BLaER1 treated with 17β-estradiol and CSF1 and Interleukin-3, amounts not matched to agents 10 nM and 100 nM (cell line): ENCODE results near the gene ARMS2.

Experiments
- H3K27ac ChIP-seq, 11 experiments: shearing (Covaris generic); formaldehyde crosslinking; 2 replicates each; pipeline ENCODE4 v1.8.1; 2022
- H3K27me3 ChIP-seq, 11 experiments: shearing (Covaris generic); formaldehyde crosslinking; 2 replicates each; pipeline ENCODE4 v1.8.1; 2022
- H3K36me3 ChIP-seq, 11 experiments: shearing (Covaris generic); formaldehyde crosslinking; 2 replicates each; pipeline ENCODE4 v1.8.1; 2022
- H3K4me1 ChIP-seq, 10 experiments: shearing (Covaris generic); formaldehyde crosslinking; 2 replicates each; pipeline ENCODE4 v1.8.1; 2022
- H3K4me2 ChIP-seq, 11 experiments: shearing (Covaris generic); formaldehyde crosslinking; 2 replicates each; pipeline ENCODE4 v1.8.1; 2022
- H3K4me3 ChIP-seq, 10 experiments: shearing (Covaris generic); formaldehyde crosslinking; 2 replicates each; pipeline ENCODE4 v1.8.1; 2022
- H3K9ac ChIP-seq, 11 experiments: shearing (Covaris generic); formaldehyde crosslinking; 2 replicates each; pipeline ENCODE4 v1.8.1; 2022
- H3K9me3 ChIP-seq, 11 experiments: shearing (Covaris generic); formaldehyde crosslinking; replicated peaks in 1 of 11; 2 replicates each; pipeline ENCODE4 v1.8.1; 2022
- H4K20me1 ChIP-seq, 11 experiments: shearing (Covaris generic); formaldehyde crosslinking; 2 replicates each; pipeline ENCODE4 v1.8.1; 2022
- Cebpa-rat ChIP-seq, 11 experiments: shearing (Covaris generic); IDR thresholded peaks; 2 replicates each; pipeline ENCODE4 v1.8.1; 2022

Gene ARMS2

GRCh38 chr10:122421742-122422141, 32.7 kb upstream of the ARMS2 start:
- peaks cover 8 to 21% (median 16%) of the 10 kb centered on the region in 10 experiments for H3K4me1 ChIP-seq
- H3K36me3 ChIP-seq, result peaks cover 0 to 15% (median 0%) of the 10 kb centered on the region in 11 experiments; a peak in 3 of 22 replicates
- no peak for TF ChIP-seq Cebpa-rat (IDR thresholded peaks at IDR 0.05)
- peaks cover 0 to 3% (median 0%) of the 10 kb centered on the region in 11 experiments; a peak in 1 of 22 replicates for H4K20me1 ChIP-seq
- no peak overlapping the region for H3K4me3 ChIP-seq
- no peak overlapping the region for H3K9ac ChIP-seq
- H3K9me3 ChIP-seq, result no peaks in the 10 kb centered on the region
- no peak overlapping the region for H3K4me2 ChIP-seq
- H3K27ac ChIP-seq, result no peak overlapping the region
- H3K27me3 ChIP-seq, result peaks cover 0 to 14% (median 0%) of the 10 kb centered on the region in 11 experiments; a peak in 5 of 22 replicates

DNA sequence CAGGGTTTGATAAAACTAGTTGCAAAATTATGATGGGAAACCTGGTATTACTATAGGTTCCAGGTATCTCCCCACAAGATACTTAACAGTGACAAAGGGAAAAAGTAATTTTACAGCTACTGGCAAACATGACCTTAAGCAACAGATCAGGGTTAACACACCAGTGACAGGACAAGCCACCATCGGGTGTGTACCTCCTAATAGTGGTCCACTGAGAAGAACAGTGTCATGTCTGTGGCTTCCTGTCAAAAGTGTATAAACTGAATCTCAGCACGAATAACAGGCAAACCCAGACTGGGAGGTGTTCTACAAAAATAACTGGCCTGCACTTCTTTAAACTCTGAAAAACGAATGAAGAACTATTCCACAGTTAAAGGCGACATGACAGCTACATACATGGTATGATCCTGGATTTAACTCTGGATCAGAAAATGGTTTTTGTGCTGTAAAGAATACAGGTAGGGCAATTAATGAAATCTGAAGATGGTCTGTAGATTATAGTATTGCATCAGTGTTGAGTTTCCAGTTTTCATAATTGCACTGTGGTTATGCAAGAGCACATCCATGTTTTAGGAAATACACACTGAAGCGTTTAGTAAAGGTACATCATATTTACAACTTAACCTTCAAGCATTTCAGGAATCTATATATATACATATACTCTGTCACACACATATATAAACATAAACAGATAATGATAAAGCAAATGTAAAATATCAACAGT, 32.0 kb upstream of the ARMS2 start:
- no peak overlapping the region for H3K4me2 ChIP-seq
- H4K20me1 ChIP-seq, result peaks cover 0 to 3% (median 0%) of the 10 kb centered on the region in 11 experiments; a peak in 1 of 22 replicates
- no peak overlapping the region for H3K4me3 ChIP-seq
- TF ChIP-seq Cebpa-rat (IDR thresholded peaks at IDR 0.05), result no peak
- H3K9ac ChIP-seq, result no peak overlapping the region
- no peak overlapping the region for H3K27ac ChIP-seq
- peaks cover 0 to 15% (median 0%) of the 10 kb centered on the region in 11 experiments; a peak in 3 of 22 replicates for H3K36me3 ChIP-seq
- H3K27me3 ChIP-seq, result peaks cover 0 to 14% (median 0%) of the 10 kb centered on the region in 11 experiments; a peak in 5 of 22 replicates
- no peaks in the 10 kb centered on the region for H3K9me3 ChIP-seq
- H3K4me1 ChIP-seq, result peaks cover 3 to 20% (median 14%) of the 10 kb centered on the region in 10 experiments; a peak in 19 of 20 replicates

GRCh38 chr10:122424059-122424458, 30.4 kb upstream of the ARMS2 start:
- Histone ChIP-seq H3K36me3 (peaks cover 0 to 14% (median 0%) of the 10 kb centered on the region in 11 experiments; a peak in 3 of 22 replicates), H3K9ac (no peak overlapping the region), H3K27me3 (peaks cover 0 to 5% (median 0%) of the 10 kb centered on the region in 11 experiments; a peak in 5 of 22 replicates), H3K4me3 (no peak overlapping the region), H3K4me1 (peaks cover 0 to 21% (median 7%) of the 10 kb centered on the region in 10 experiments; a peak in 11 of 20 replicates), H3K9me3 (no peaks in the 10 kb centered on the region), H3K27ac (no peak overlapping the region), H4K20me1 (no peaks in the 10 kb centered on the region; a peak in 1 of 22 replicates), H3K4me2 (no peak overlapping the region)
- TF ChIP-seq Cebpa-rat (IDR thresholded peaks at IDR 0.05), result no peak

GRCh38 chr10:122426829-122427228, 27.6 kb upstream of the ARMS2 start:
- no peak for TF ChIP-seq Cebpa-rat (IDR thresholded peaks at IDR 0.05)
- Histone ChIP-seq H3K27me3 (no peaks in the 10 kb centered on the region), H3K9ac (no peak overlapping the region), H3K4me2 (peak overlapping the region in 2 of 11 experiments; percentile 3 to 8; a peak in 3 of 22 replicates), H3K4me1 (peaks cover 0 to 28% (median 10%) of the 10 kb centered on the region in 10 experiments; a peak in 10 of 20 replicates), H3K4me3 (no peak overlapping the region), H3K9me3 (no peaks in the 10 kb centered on the region), H3K27ac (no peak overlapping the region), H3K36me3 (peaks cover 0 to 20% (median 0%) of the 10 kb centered on the region in 11 experiments; a peak in 8 of 22 replicates), H4K20me1 (no peaks in the 10 kb centered on the region)

- H3K27me3 ChIP-seq, result no peaks in the 10 kb centered on the region
- H3K9ac ChIP-seq, result no peak overlapping the region
- H4K20me1 ChIP-seq, result no peaks in the 10 kb centered on the region
- peak overlapping the region in 2 of 11 experiments; percentile 3 to 8; a peak in 3 of 22 replicates for H3K4me2 ChIP-seq
- H3K36me3 ChIP-seq, result peaks cover 0 to 20% (median 0%) of the 10 kb centered on the region in 11 experiments; a peak in 8 of 22 replicates
- no peaks in the 10 kb centered on the region for H3K9me3 ChIP-seq
- no peak for TF ChIP-seq Cebpa-rat (IDR thresholded peaks at IDR 0.05)
- peaks cover 0 to 28% (median 9%) of the 10 kb centered on the region in 10 experiments; a peak in 10 of 20 replicates for H3K4me1 ChIP-seq
- H3K27ac ChIP-seq, result no peak overlapping the region
- H3K4me3 ChIP-seq, result no peak overlapping the region
Measured at GRCh38 chr10:122427280-122427679, 27.2 kb upstream of the ARMS2 start.

GRCh38 chr10:122435212-122435827, 19.1 kb upstream of the ARMS2 start:
- no peaks in the 10 kb centered on the region for H3K36me3 ChIP-seq
- H3K9me3 ChIP-seq, result peaks cover 8 to 17% (median 12%) of the 10 kb centered on the region in 11 experiments; a peak in 20 of 22 replicates
- no peak overlapping the region for H3K4me3 ChIP-seq
- H4K20me1 ChIP-seq, result no peaks in the 10 kb centered on the region
- no peak overlapping the region for H3K4me2 ChIP-seq
- H3K27me3 ChIP-seq, result no peaks in the 10 kb centered on the region
- H3K9ac ChIP-seq, result no peak overlapping the region
- TF ChIP-seq Cebpa-rat (IDR thresholded peaks at IDR 0.05), result no peak
- H3K27ac ChIP-seq, result no peak overlapping the region
- no peaks in the 10 kb centered on the region for H3K4me1 ChIP-seq

DNA sequence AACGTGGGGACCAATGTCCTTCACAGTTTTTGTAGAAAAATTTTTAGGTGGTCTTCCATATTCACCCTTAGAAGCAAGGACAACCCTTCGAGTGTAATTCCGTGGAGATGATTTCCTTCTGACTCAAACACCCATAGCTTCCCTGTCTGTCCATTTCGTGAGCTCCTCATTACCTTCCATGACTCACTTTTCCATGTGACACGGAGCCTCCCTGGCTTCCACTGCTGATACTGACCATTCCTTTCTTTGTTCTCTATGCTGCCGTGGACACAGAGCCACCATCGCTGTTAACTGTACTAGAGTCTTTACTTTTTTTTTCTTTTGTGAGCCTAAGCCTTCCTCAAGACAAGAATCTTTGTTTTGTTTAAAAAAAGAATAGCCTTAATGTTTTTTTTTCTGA, 12.5 kb upstream of the ARMS2 start:
- no peaks in the 10 kb centered on the region for H3K27me3 ChIP-seq
- peaks cover 0 to 10% (median 7%) of the 10 kb centered on the region in 10 experiments; a peak in 15 of 20 replicates for H3K4me1 ChIP-seq
- no peaks in the 10 kb centered on the region for H3K36me3 ChIP-seq
- TF ChIP-seq Cebpa-rat (IDR thresholded peaks at IDR 0.05), result no peak
- no peak overlapping the region for H3K9ac ChIP-seq
- H3K4me2 ChIP-seq, result no peak overlapping the region
- H3K9me3 ChIP-seq, result peaks cover 8 to 23% (median 14%) of the 10 kb centered on the region in 11 experiments; a peak in 20 of 22 replicates
- no peak overlapping the region for H3K27ac ChIP-seq
- no peaks in the 10 kb centered on the region for H4K20me1 ChIP-seq
- no peak overlapping the region for H3K4me3 ChIP-seq

DNA sequence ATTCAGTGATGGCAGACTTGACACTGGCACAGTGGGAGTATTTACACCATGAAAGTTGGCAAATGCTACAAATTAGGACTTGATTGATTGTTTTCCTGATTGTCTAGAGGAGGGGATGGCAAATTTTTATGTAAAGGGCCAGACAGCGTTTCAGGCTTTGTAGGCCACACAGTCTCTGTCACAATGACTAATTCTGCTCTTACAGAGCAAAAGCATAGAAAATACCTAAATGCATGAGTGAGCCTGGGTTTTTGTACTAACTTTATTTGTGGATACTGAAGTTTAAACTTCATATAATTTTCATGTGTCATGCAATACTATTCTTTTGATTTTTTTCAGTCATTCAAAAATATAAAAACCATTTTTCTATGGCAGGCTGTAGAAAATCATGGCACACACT, 9.0 kb upstream of the ARMS2 start:
- Histone ChIP-seq H3K27ac (no peak overlapping the region), H3K9me3 (peaks cover 0 to 5% (median under 1%) of the 10 kb centered on the region in 11 experiments; a peak in 10 of 22 replicates), H4K20me1 (no peaks in the 10 kb centered on the region), H3K9ac (no peak overlapping the region), H3K4me1 (peaks cover 0 to 10% (median 7%) of the 10 kb centered on the region in 10 experiments; a peak in 15 of 20 replicates), H3K36me3 (no peaks in the 10 kb centered on the region), H3K4me2 (peak overlapping the region in 6 of 11 experiments; percentile 11 to 62 (median 36); a peak in 5 of 22 replicates), H3K4me3 (no peak overlapping the region), H3K27me3 (no peaks in the 10 kb centered on the region)
- no peak for TF ChIP-seq Cebpa-rat (IDR thresholded peaks at IDR 0.05)

- H3K27me3 ChIP-seq, result no peaks in the 10 kb centered on the region
- no peaks in the 10 kb centered on the region for H4K20me1 ChIP-seq
- no peak overlapping the region for H3K4me3 ChIP-seq
- H3K9ac ChIP-seq, result no peak overlapping the region
- peaks cover 0 to under 1% (median 0%) of the 10 kb centered on the region in 11 experiments; a peak in 1 of 22 replicates for H3K9me3 ChIP-seq
- peaks cover 0 to 10% (median 7%) of the 10 kb centered on the region in 10 experiments; a peak in 15 of 20 replicates for H3K4me1 ChIP-seq
- no peak for TF ChIP-seq Cebpa-rat (IDR thresholded peaks at IDR 0.05)
- no peaks in the 10 kb centered on the region for H3K36me3 ChIP-seq
- H3K27ac ChIP-seq, result no peak overlapping the region
- peak overlapping the region in 8 of 11 experiments; percentile 0 to 62 (median 36); a peak in 10 of 22 replicates for H3K4me2 ChIP-seq
Measured at GRCh38 chr10:122445904-122446303, 8.5 kb upstream of the ARMS2 start.
